Pancreas (tissue), 10 donors: ENCODE results near the gene INO80D. TPM values are rescaled to one million over a fixed set of nuclear protein-coding genes. Genes with fewer than 3 reads are reported as not detected.
"Not testable (repeated sequence)": the region's sequence is repeated elsewhere in the genome, so short reads cannot be mapped to it uniquely, and the experiment has no call there.

Experiments
- ATAC-seq, 4 donors: fragments of 200-7000 bp; cut with Tn5 transposase; one replicate each; pipeline versions ENCODE4 v1.8.0 to v1.9.1; 2020; ENCODE audit warnings: mild to moderate bottlenecking in 4 of 4, moderate library complexity in 4 of 4
- DNase-seq, 6 donors: peaks; one replicate each; pipeline ENCODE4 v3.0.0-alpha.2; 2020
- FAIRE-seq: peaks from 2 replicates; lab custom pipeline; 2012; peaks lifted over from hg19 to GRCh38; lab: Jason Lieb, UNC
- H3K27ac ChIP-seq, 4 donors: fragments of 200-600 bp; sonication (generic); 1 replicate in 3 of 4; 2 replicates in 1 of 4; pipeline versions ENCODE4 v1.5.0 to v1.8.0; 2020
- H3K27me3 ChIP-seq, 4 donors: fragments of 200-600 bp; one replicate each; pipeline ENCODE4 v1.8.0; 2021
- H3K36me3 ChIP-seq, 3 donors: fragments of 200-600 bp; sonication (generic) in 1 of 3; one replicate each; pipeline versions ENCODE4 v1.5.0 to v1.8.0; 2020 to 2021
- H3K4me1 ChIP-seq, 3 donors: fragments of 200-600 bp; one replicate each; pipeline ENCODE4 v1.8.0; 2021
- H3K4me3 ChIP-seq, 4 donors: fragments of 200-600 bp; sonication (generic) in 2 of 4; one replicate each; pipeline versions ENCODE4 v1.5.0 to v1.8.0; 2020 to 2021
- H3K9me3 ChIP-seq, 4 donors: fragments of 200-600 bp; one replicate each; pipeline ENCODE4 v1.8.0; 2021
- CTCF ChIP-seq, 4 donors: fragments of 200-600 bp; sonication (generic) in 3 of 4; IDR thresholded peaks; one replicate each; pipeline versions ENCODE4 v1.5.0 to v1.8.0; 2021; ENCODE audit warnings: antibody characterized with exemption in 4 of 4
- WGBS, 2 donors: extraction: QIAGEN DNeasy Blood & Tissue Kit; methylation state at CpG; one replicate each; pipeline ENCODE4 v1.1.7; 2013; 5-methylcytosine and 5-hydroxymethylcytosine counted together
- intact Hi-C, 3 donors: fragments of 100-400 bp; cut with DNase I; formaldehyde crosslinking; loops; one replicate each; pipeline versions ENCODE4 v1.11.1 to v1.14.2; 2022
- polyA plus RNA-seq, 2 donors: library from polyadenylated mRNA; stranded (reverse); fragments of 200-250 nt; gene quantifications; one replicate each; pipeline ENCODE4 v1.2.3, GENCODE V29; 2013
- total RNA-seq, 6 donors: library from RNA; stranded (reverse); fragmentation: NEBNext Ultra II Directional in 4 of 6; extraction: Animal tissue kit (Norgen Biotek cat#: 25700) in 4 of 6; gene quantifications; one replicate each; pipeline versions ENCODE4 v1.2.1 to v1.2.4, GENCODE V29; 2021 to 2023
- donor health status: healthy with polysubstance abuse.
- donor health status: DM: no; HTN: no; CAD: no; lungs with moderate emphysema.
- donor health status: DM: no; HTN: no; CAD: no.
- donor health status: control.
- donor health status: control.
- donor health status: Bipolar disorder and iron deficiency.
- donor health status: DM: yes; HTN: yes; CAD: no.
- donor health status: DM: no; HTN: no; CAD: no.
- donor health status: DM: no; HTN: no; CAD: no.
- donor health status: DM: yes; HTN: yes; CAD: no.

INO80D gene
- total RNA-seq (10 to 100 TPM in 3 of 6 donors, 1 to 10 TPM in 3; 9.4 to 15.0 (median 10.0) TPM), polyA plus RNA-seq (1 to 10 TPM; 2.7 to 3.8 TPM)

- Histone ChIP-seq H3K9me3 (no peaks in the 10 kb centered on the region), H3K27me3 (no peaks in the 10 kb centered on the region), H3K4me1 (peaks cover 5 to 12% (median 10%) of the 10 kb centered on the region in 3 donors), H3K27ac (peak within 1 kb of the TSS; percentile 93 to 98 (median 97)), H3K36me3 (no peaks in the 10 kb centered on the region), H3K4me3 (peak within 1 kb of the TSS; percentile 57 to 83 (median 80))
- intact Hi-C loops = no loop called here
- peak in 2 of 4 donors; percentile 30 to 39 for TF ChIP-seq CTCF (IDR thresholded peaks at IDR 0.05)
- FAIRE-seq (no peak), DNase-seq (peak; percentile 72 to 89 (median 78)), ATAC-seq (peak; percentile 85 to 90 (median 86))
- 0% methylated on average over 21 to 39 of the region's 39 CpGs for WGBS, 2 donors
Measured at GRCh38 chr2:206085742-206086445, at the start of gene INO80D. TSS of gene INO80D (minus strand) at chr2:206086174. CDS start at chr2:206063016, 23,158 bp downstream.

GRCh38 chr2:206127656-206128055, 41.7 kb upstream of the INO80D start:
- Histone ChIP-seq H3K27me3 (no peaks in the 10 kb centered on the region), H3K9me3 (no peaks in the 10 kb centered on the region), H3K36me3 (peaks cover 15 to 67% (median 34%) of the 10 kb centered on the region in 3 donors), H3K4me3 (no peak overlapping the region), H3K4me1 (no peaks in the 10 kb centered on the region), H3K27ac (no peak overlapping the region)
- ATAC-seq = no peak
- no peak for DNase-seq
- FAIRE-seq = no peak
- TF ChIP-seq CTCF (IDR thresholded peaks at IDR 0.05) = no peak
- intact Hi-C loops = no loop called here

GRCh38 chr2:206125901-206126300, 39.9 kb upstream of the INO80D start:
- H3K27me3 ChIP-seq = no peaks in the 10 kb centered on the region
- FAIRE-seq (no peak), ATAC-seq (no peak), DNase-seq (no peak)
- intact Hi-C loops = no loop called here
- no peak overlapping the region for H3K4me3 ChIP-seq
- TF ChIP-seq CTCF (IDR thresholded peaks at IDR 0.05) = no peak
- H3K36me3 ChIP-seq = peaks cover 15 to 72% (median 34%) of the 10 kb centered on the region in 3 donors
- no peak overlapping the region for H3K27ac ChIP-seq
- no peaks in the 10 kb centered on the region for H3K4me1 ChIP-seq
- H3K9me3 ChIP-seq = no peaks in the 10 kb centered on the region

- not testable (repeated sequence) for DNase-seq, ATAC-seq
- peaks cover 15 to 56% (median 24%) of the 10 kb centered on the region in 3 donors for H3K36me3 ChIP-seq
Measured at GRCh38 chr2:206122569-206122968, 36.6 kb upstream of the INO80D start.

GRCh38 chr2:206116278-206116677, 30.3 kb upstream of the INO80D start:
- intact Hi-C loops = no loop called here
- Histone ChIP-seq H3K27ac (no peak overlapping the region), H3K27me3 (no peaks in the 10 kb centered on the region), H3K9me3 (no peaks in the 10 kb centered on the region), H3K36me3 (peaks cover 0 to 7% (median 0%) of the 10 kb centered on the region in 3 donors), H3K4me3 (no peak overlapping the region), H3K4me1 (no peaks in the 10 kb centered on the region)
- FAIRE-seq (no peak), ATAC-seq (no peak), DNase-seq (no peak)
- WGBS, 2 donors = 93 to 97% methylated on average over 21 of the region's 21 CpGs
- no peak for TF ChIP-seq CTCF (IDR thresholded peaks at IDR 0.05)

More at GRCh38 chr2:206122569-206122968, 36.6 kb upstream of the INO80D start:
- H3K4me3 ChIP-seq, FAIRE-seq, H3K4me1 ChIP-seq, H3K9me3 ChIP-seq, intact Hi-C loops, H3K27me3 ChIP-seq, H3K27ac ChIP-seq: not testable (repeated sequence)
- 95 to 100% methylated on average over 3 of the region's 3 CpGs for WGBS, 2 donors
